ENCODE results near the gene FOXO6.

- TF ChIP-seq PREB (CRISPR knock-in tag; IDR thresholded peaks at IDR 0.05; ENCODE audit: borderline replicate concordance): no peak
- no peak for TF ChIP-seq CREB1 (CRISPR knock-in tag; IDR thresholded peaks at IDR 0.05)
- TF ChIP-seq CTCF (IDR thresholded peaks at IDR 0.05): no peak
- no peak for TF ChIP-seq TEAD4 (CRISPR knock-in tag; IDR thresholded peaks at IDR 0.05)
- no peak for TF ChIP-seq EMX1 (CRISPR knock-in tag; IDR thresholded peaks at IDR 0.05)
- TF ChIP-seq NR1H2 (CRISPR knock-in tag; IDR thresholded peaks at IDR 0.05): no peak
Measured at GRCh38 chr1:41348394-41348793, 12.8 kb upstream of the FOXO6 start.
